ENCODE results near the gene UBE2F. TPM values are rescaled to one million over a fixed set of nuclear protein-coding genes. Genes with fewer than 3 reads are reported as not detected.
"Not testable (repeated sequence)": the region's sequence is repeated elsewhere in the genome, so short reads cannot be mapped to it uniquely, and the experiment has no call there.

The UBE2F gene
- total RNA-seq, 1 experiment from 2014 or later, result 67.1 TPM

- DNase-seq (ENCODE audit: extremely low read depth, low read depth), result no peak
Observed at GRCh38 chr2:237943395-237944094, 23.3 kb upstream of the UBE2F start.

GRCh38 chr2:237944302-237944701 lies 22.5 kb upstream of the UBE2F start:
- no peak for DNase-seq (ENCODE audit: extremely low read depth, low read depth)

GRCh38 chr2:237946423-237946822 lies 20.4 kb upstream of the UBE2F start:
- DNase-seq (ENCODE audit: extremely low read depth, low read depth), result no peak

- DNase-seq (ENCODE audit: extremely low read depth, low read depth), result not testable (repeated sequence)
Observed at GRCh38 chr2:237951354-237951753, 15.5 kb upstream of the UBE2F start.

GRCh38 chr2:237951878-237952277 lies 14.9 kb upstream of the UBE2F start:
- DNase-seq (ENCODE audit: extremely low read depth, low read depth), result no peak

GRCh38 chr2:237952851-237953250 lies 14.0 kb upstream of the UBE2F start:
- DNase-seq (ENCODE audit: extremely low read depth, low read depth), result no peak

GRCh38 chr2:237955640-237956401 lies 11.0 kb upstream of the UBE2F start:
- DNase-seq (ENCODE audit: extremely low read depth, low read depth), result no peak

GRCh38 chr2:237956402-237956736 lies 10.4 kb upstream of the UBE2F start:
- no peak for DNase-seq (ENCODE audit: extremely low read depth, low read depth)

- no peak for DNase-seq (ENCODE audit: extremely low read depth, low read depth)
Observed at GRCh38 chr2:237961637-237962036, 5.2 kb upstream of the UBE2F start.

GRCh38 chr2:237962432-237963084 lies 4.3 kb upstream of the UBE2F start:
- no peak for DNase-seq (ENCODE audit: extremely low read depth, low read depth)

GRCh38 chr2:237963490-237963991 lies 3.3 kb upstream of the UBE2F start:
- DNase-seq (ENCODE audit: extremely low read depth, low read depth), result not testable (repeated sequence)

GRCh38 chr2:237964194-237964577 lies 2.6 kb upstream of the UBE2F start:
- DNase-seq (ENCODE audit: extremely low read depth, low read depth), result no peak

GRCh38 chr2:237964578-237965404 lies 2.0 kb upstream of the UBE2F start:
- DNase-seq (ENCODE audit: extremely low read depth, low read depth), result no peak

GRCh38 chr2:237965844-237966243 lies 970 bp upstream of the UBE2F start:
- DNase-seq (ENCODE audit: extremely low read depth, low read depth), result not testable (repeated sequence)

GRCh38 chr2:237966250-237966564 lies 607 bp upstream of the UBE2F start:
- DNase-seq (ENCODE audit: extremely low read depth, low read depth), result no peak

GRCh38 chr2:237967463-237967951 lies 693 bp downstream of the UBE2F start:
- DNase-seq (ENCODE audit: extremely low read depth, low read depth), result no peak

- no peak for DNase-seq (ENCODE audit: extremely low read depth, low read depth)
Observed at GRCh38 chr2:237968048-237968862, 1.4 kb downstream of the UBE2F start.

- DNase-seq (ENCODE audit: extremely low read depth, low read depth), result no peak
Observed at GRCh38 chr2:237971661-237972060, 4.8 kb downstream of the UBE2F start.

GRCh38 chr2:237972211-237972610 lies 5.4 kb downstream of the UBE2F start:
- no peak for DNase-seq (ENCODE audit: extremely low read depth, low read depth)

- no peak for DNase-seq (ENCODE audit: extremely low read depth, low read depth)
Observed at GRCh38 chr2:237972936-237973335, 6.1 kb downstream of the UBE2F start.

Measured in NCI-H460 (cell line).